Stomach (tissue), 4 donors: ENCODE results near the gene OXER1.

Experiments used
- CTCF ChIP-seq, 7 experiments: fragments of 450-650 bp in 4 of 7; fragments of 200-600 bp in 3 of 7; sonication (generic) in 3 of 7; IDR thresholded peaks; one replicate each; pipeline ENCODE4 v1.5.1; 2016 to 2019; ENCODE audit warnings: antibody characterized with exemption in 7 of 7, control low read depth in 2 of 7, mild to moderate bottlenecking in 1 of 7
- EP300 ChIP-seq: sonication (generic); formaldehyde crosslinking; IDR thresholded peaks from one replicate; pipeline ENCODE4 v1.6.1; 2017; ENCODE audit warnings: antibody characterized with exemption
- POLR2A ChIP-seq, 4 donors: fragments of 450-650 bp; IDR thresholded peaks; one replicate each; pipeline ENCODE4 v1.6.1; 2016; ENCODE audit warnings: antibody characterized with exemption in 4 of 4, control low read depth in 2 of 4, mild to moderate bottlenecking in 1 of 4, moderate library complexity in 1 of 4
- POLR2AphosphoS5 ChIP-seq, 3 donors: sonication (generic); formaldehyde crosslinking; IDR thresholded peaks; one replicate each; pipeline ENCODE4 v1.6.1; 2016; ENCODE audit warnings: antibody characterized with exemption in 3 of 3

GRCh38 chr2:42762155-42762554 is 1.8 kb downstream of the OXER1 start:
- TF ChIP-seq POLR2A (IDR thresholded peaks at IDR 0.05) (no peak), CTCF (IDR thresholded peaks at IDR 0.05) (no peak), EP300 (no peak), POLR2AphosphoS5 (IDR thresholded peaks at IDR 0.05) (no peak)
